HG03039 (cell line): ENCODE results near the gene PDE6D.
A peak's percentile ranks its signal among the peaks of the same experiment; 100 is the strongest.

Source experiments
- ATAC-seq: cut with Tn5 transposase; IDR thresholded peaks from one replicate; pipeline ENCODE4 v1.9.1; 2021; ENCODE audit warnings: mild to moderate bottlenecking, moderate library complexity; ENCODE audit not compliant: unreplicated experiment

The PDE6D gene

GRCh38 chr2:231708773-231709635 is 72.1 kb downstream of the PDE6D start:
- ATAC-seq = no peak

- peak; percentile 46 for ATAC-seq
These were observed 72.9 kb downstream of the PDE6D start, which contains the start of gene PTMA for GRCh38 chr2:231707927-231708772. Gene PTMA, plus strand, starts transcription at chr2:231708525. Its CDS starts 182 bp downstream, at chr2:231708707.

GRCh38 chr2:231707625-231707926 is 73.5 kb downstream of the PDE6D start:
- no peak for ATAC-seq

GRCh38 chr2:231706731-231707624 is 74.1 kb downstream of the PDE6D start:
- ATAC-seq = peak; percentile 33

GRCh38 chr2:231704017-231704416 is 77.1 kb downstream of the PDE6D start:
- no peak for ATAC-seq

- ATAC-seq = no peak
These were observed 79.4 kb downstream of the PDE6D start for GRCh38 chr2:231701456-231702373.

- no peak for ATAC-seq
These were observed 82.1 kb downstream of the PDE6D start for GRCh38 chr2:231699006-231699405.

GRCh38 chr2:231696004-231696367 is 85.1 kb downstream of the PDE6D start:
- ATAC-seq = no peak

- ATAC-seq = no peak
These were observed 87.1 kb downstream of the PDE6D start for GRCh38 chr2:231693956-231694355.

GRCh38 chr2:231692847-231693246 is 88.2 kb downstream of the PDE6D start:
- ATAC-seq = no peak

GRCh38 chr2:231691251-231691772 is 89.8 kb downstream of the PDE6D start:
- ATAC-seq = no peak

GRCh38 chr2:231689124-231689893 is 91.8 kb downstream of the PDE6D start:
- no peak for ATAC-seq

- no peak for ATAC-seq
These were observed 92.4 kb downstream of the PDE6D start for GRCh38 chr2:231688719-231689118.

- ATAC-seq = no peak
These were observed 93.1 kb downstream of the PDE6D start for GRCh38 chr2:231687961-231688360.

GRCh38 chr2:231687133-231687852 is 93.8 kb downstream of the PDE6D start:
- ATAC-seq = no peak

- no peak for ATAC-seq
These were observed 94.6 kb downstream of the PDE6D start for GRCh38 chr2:231686192-231687100.
